ENCODE measurements around the gene HPD.

DNA sequence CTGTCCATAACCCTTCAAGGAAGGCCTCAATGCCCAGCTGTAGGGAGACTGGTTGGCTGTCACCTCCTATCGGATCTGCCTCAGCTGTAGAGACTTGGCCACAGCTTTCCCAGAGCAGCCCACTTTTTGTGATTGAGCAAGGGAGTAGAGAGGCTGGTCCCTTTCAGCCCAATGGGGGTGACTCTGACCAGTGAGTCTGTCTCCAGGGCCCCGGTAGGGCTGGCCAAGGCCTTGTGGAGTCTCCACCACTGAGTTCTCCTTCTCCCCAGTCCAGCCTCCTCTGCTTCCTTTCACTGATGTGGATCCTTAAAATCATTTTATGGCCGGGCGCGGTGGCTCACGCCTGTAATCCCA, 14.5 kb upstream of the HPD start:
- TF ChIP-seq, protein P1, sequence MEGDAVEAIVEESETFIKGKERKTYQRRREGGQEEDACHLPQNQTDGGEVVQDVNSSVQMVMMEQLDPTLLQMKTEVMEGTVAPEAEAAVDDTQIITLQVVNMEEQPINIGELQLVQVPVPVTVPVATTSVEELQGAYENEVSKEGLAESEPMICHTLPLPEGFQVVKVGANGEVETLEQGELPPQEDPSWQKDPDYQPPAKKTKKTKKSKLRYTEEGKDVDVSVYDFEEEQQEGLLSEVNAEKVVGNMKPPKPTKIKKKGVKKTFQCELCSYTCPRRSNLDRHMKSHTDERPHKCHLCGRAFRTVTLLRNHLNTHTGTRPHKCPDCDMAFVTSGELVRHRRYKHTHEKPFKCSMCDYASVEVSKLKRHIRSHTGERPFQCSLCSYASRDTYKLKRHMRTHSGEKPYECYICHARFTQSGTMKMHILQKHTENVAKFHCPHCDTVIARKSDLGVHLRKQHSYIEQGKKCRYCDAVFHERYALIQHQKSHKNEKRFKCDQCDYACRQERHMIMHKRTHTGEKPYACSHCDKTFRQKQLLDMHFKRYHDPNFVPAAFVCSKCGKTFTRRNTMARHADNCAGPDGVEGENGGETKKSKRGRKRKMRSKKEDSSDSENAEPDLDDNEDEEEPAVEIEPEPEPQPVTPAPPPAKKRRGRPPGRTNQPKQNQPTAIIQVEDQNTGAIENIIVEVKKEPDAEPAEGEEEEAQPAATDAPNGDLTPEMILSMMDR (IDR thresholded peaks at IDR 0.05) = no peak
- no peak for TF ChIP-seq POLR2AphosphoS5 (IDR thresholded peaks at IDR 0.05; ENCODE audit: low read depth, low read length)
- no peak for TF ChIP-seq SIN3A (IDR thresholded peaks at IDR 0.05; ENCODE audit: borderline replicate concordance, insufficient read depth, low read depth, low read length)
- TF ChIP-seq, protein P2, sequence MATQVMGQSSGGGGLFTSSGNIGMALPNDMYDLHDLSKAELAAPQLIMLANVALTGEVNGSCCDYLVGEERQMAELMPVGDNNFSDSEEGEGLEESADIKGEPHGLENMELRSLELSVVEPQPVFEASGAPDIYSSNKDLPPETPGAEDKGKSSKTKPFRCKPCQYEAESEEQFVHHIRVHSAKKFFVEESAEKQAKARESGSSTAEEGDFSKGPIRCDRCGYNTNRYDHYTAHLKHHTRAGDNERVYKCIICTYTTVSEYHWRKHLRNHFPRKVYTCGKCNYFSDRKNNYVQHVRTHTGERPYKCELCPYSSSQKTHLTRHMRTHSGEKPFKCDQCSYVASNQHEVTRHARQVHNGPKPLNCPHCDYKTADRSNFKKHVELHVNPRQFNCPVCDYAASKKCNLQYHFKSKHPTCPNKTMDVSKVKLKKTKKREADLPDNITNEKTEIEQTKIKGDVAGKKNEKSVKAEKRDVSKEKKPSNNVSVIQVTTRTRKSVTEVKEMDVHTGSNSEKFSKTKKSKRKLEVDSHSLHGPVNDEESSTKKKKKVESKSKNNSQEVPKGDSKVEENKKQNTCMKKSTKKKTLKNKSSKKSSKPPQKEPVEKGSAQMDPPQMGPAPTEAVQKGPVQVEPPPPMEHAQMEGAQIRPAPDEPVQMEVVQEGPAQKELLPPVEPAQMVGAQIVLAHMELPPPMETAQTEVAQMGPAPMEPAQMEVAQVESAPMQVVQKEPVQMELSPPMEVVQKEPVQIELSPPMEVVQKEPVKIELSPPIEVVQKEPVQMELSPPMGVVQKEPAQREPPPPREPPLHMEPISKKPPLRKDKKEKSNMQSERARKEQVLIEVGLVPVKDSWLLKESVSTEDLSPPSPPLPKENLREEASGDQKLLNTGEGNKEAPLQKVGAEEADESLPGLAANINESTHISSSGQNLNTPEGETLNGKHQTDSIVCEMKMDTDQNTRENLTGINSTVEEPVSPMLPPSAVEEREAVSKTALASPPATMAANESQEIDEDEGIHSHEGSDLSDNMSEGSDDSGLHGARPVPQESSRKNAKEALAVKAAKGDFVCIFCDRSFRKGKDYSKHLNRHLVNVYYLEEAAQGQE (IDR thresholded peaks at IDR 0.05; ENCODE audit: insufficient read depth in 1 of 2, low read depth in 2 of 2, low read length in 1 of 2) = no peak
- no peak for TF ChIP-seq TCF7L2 (IDR thresholded peaks at IDR 0.05; ENCODE audit: low read depth, low read length)

Measured in Panc1 (cell line).